ENCODE measurements around the gene NAA40. TPM values are rescaled to one million over a fixed set of nuclear protein-coding genes. Genes with fewer than 3 reads are reported as not detected.

Gene NAA40
- total and polyA plus RNA-seq, 2 experiments from 2014 or later: 10.1 to 24.6 TPM

- Histone ChIP-seq H3K36me3 (ENCODE audit: insufficient read depth) (no peaks in the 10 kb centered on the region), H3K4me2 (peak overlapping the region; percentile 96), H3K4me3 (peak overlapping the region; percentile 76), H2AFZ (peak overlapping the region; percentile 88), H4K20me1 (replicated peaks; ENCODE audit: insufficient read depth) (peaks cover 32% of the 10 kb centered on the region), H3F3A (replicated peaks; ENCODE audit: low read depth) (peaks cover 23% of the 10 kb centered on the region), H3K27me3 (ENCODE audit: insufficient read depth) (no peaks in the 10 kb centered on the region), H3K4me1 (ENCODE audit: insufficient read depth) (peaks cover 8% of the 10 kb centered on the region), H3K9me2 (ENCODE audit: insufficient read depth) (no peaks in the 10 kb centered on the region), H3K79me2 (replicated peaks; ENCODE audit: insufficient read depth) (peaks cover 53% of the 10 kb centered on the region), H3K27ac (ENCODE audit: low read depth) (peak overlapping the region; percentile 50; the same call in 1 of the 2 replicates)
- Mint-ChIP-seq H3K36me3 (ENCODE audit: low read depth) (no peaks in the 10 kb centered on the region; the same call in 2 of the 3 replicates), H3K27ac (peak overlapping the region; percentile 47), H3K4me3 (peak overlapping the region; percentile 81), H3K4me1 (peaks cover 14% of the 10 kb centered on the region), H3K9me3 (no peaks in the 10 kb centered on the region), H3K27me3 (ENCODE audit: insufficient read depth, low read depth, poor library complexity) (peaks cover 17% of the 10 kb centered on the region)
- DNase-seq (ENCODE audit: low spot score) (peak; percentile 62), ATAC-seq (peak; percentile 1; the same call in 1 of the 3 replicates)
- TF ChIP-seq JUNB (IDR thresholded peaks at IDR 0.05; ENCODE audit: unreplicated experiment) (no peak), POLR2AphosphoS5 (IDR thresholded peaks at IDR 0.05; ENCODE audit: low read depth) (no peak)
Measured at GRCh38 chr11:63939397-63939891, 642 bp downstream of the NAA40 start.

GRCh38 chr11:63940786-63941185 is 2.0 kb downstream of the NAA40 start:
- H3K4me3 Mint-ChIP-seq: peak overlapping the region; percentile 81
- Histone ChIP-seq H3K4me2 (no peak overlapping the region), H3K79me2 (replicated peaks; ENCODE audit: insufficient read depth) (peaks cover 54% of the 10 kb centered on the region), H3K27ac (ENCODE audit: low read depth) (no peak overlapping the region), H3K36me3 (ENCODE audit: insufficient read depth) (no peaks in the 10 kb centered on the region), H3F3A (replicated peaks; ENCODE audit: low read depth) (peaks cover 30% of the 10 kb centered on the region), H3K4me3 (no peak overlapping the region), H2AFZ (no peak overlapping the region), H3K27me3 (ENCODE audit: insufficient read depth) (no peaks in the 10 kb centered on the region), H4K20me1 (replicated peaks; ENCODE audit: insufficient read depth) (peaks cover 34% of the 10 kb centered on the region), H3K9me2 (ENCODE audit: insufficient read depth) (no peaks in the 10 kb centered on the region), H3K4me1 (ENCODE audit: insufficient read depth) (peaks cover 8% of the 10 kb centered on the region)
- no peak overlapping the region; the same call in 1 of the 2 replicates for H3K27ac Mint-ChIP-seq
- peaks cover under 1% of the 10 kb centered on the region; the same call in 2 of the 3 replicates for H3K36me3 Mint-ChIP-seq (ENCODE audit: low read depth)
- no peaks in the 10 kb centered on the region for H3K9me3 Mint-ChIP-seq
- DNase-seq (ENCODE audit: low spot score) (no peak), ATAC-seq (no peak)
- peaks cover 11% of the 10 kb centered on the region for H3K4me1 Mint-ChIP-seq
- no peak for TF ChIP-seq POLR2AphosphoS5 (IDR thresholded peaks at IDR 0.05; ENCODE audit: low read depth)
- TF ChIP-seq ZNF331 (CRISPR knock-in tag; IDR thresholded peaks at IDR 0.05; ENCODE audit: low read depth): no peak
- TF ChIP-seq, protein P1, sequence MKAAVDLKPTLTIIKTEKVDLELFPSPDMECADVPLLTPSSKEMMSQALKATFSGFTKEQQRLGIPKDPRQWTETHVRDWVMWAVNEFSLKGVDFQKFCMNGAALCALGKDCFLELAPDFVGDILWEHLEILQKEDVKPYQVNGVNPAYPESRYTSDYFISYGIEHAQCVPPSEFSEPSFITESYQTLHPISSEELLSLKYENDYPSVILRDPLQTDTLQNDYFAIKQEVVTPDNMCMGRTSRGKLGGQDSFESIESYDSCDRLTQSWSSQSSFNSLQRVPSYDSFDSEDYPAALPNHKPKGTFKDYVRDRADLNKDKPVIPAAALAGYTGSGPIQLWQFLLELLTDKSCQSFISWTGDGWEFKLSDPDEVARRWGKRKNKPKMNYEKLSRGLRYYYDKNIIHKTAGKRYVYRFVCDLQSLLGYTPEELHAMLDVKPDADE (IDR thresholded peaks at IDR 0.05): no peak
- TF ChIP-seq ZNF114 (CRISPR knock-in tag; IDR thresholded peaks at IDR 0.05): no peak
- TF ChIP-seq, protein P2, sequence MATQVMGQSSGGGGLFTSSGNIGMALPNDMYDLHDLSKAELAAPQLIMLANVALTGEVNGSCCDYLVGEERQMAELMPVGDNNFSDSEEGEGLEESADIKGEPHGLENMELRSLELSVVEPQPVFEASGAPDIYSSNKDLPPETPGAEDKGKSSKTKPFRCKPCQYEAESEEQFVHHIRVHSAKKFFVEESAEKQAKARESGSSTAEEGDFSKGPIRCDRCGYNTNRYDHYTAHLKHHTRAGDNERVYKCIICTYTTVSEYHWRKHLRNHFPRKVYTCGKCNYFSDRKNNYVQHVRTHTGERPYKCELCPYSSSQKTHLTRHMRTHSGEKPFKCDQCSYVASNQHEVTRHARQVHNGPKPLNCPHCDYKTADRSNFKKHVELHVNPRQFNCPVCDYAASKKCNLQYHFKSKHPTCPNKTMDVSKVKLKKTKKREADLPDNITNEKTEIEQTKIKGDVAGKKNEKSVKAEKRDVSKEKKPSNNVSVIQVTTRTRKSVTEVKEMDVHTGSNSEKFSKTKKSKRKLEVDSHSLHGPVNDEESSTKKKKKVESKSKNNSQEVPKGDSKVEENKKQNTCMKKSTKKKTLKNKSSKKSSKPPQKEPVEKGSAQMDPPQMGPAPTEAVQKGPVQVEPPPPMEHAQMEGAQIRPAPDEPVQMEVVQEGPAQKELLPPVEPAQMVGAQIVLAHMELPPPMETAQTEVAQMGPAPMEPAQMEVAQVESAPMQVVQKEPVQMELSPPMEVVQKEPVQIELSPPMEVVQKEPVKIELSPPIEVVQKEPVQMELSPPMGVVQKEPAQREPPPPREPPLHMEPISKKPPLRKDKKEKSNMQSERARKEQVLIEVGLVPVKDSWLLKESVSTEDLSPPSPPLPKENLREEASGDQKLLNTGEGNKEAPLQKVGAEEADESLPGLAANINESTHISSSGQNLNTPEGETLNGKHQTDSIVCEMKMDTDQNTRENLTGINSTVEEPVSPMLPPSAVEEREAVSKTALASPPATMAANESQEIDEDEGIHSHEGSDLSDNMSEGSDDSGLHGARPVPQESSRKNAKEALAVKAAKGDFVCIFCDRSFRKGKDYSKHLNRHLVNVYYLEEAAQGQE (IDR thresholded peaks at IDR 0.05; ENCODE audit: unreplicated experiment): no peak
- no peak for TF ChIP-seq CREB1 (CRISPR knock-in tag; IDR thresholded peaks at IDR 0.05; ENCODE audit: low read depth)
- TF ChIP-seq, protein P3, sequence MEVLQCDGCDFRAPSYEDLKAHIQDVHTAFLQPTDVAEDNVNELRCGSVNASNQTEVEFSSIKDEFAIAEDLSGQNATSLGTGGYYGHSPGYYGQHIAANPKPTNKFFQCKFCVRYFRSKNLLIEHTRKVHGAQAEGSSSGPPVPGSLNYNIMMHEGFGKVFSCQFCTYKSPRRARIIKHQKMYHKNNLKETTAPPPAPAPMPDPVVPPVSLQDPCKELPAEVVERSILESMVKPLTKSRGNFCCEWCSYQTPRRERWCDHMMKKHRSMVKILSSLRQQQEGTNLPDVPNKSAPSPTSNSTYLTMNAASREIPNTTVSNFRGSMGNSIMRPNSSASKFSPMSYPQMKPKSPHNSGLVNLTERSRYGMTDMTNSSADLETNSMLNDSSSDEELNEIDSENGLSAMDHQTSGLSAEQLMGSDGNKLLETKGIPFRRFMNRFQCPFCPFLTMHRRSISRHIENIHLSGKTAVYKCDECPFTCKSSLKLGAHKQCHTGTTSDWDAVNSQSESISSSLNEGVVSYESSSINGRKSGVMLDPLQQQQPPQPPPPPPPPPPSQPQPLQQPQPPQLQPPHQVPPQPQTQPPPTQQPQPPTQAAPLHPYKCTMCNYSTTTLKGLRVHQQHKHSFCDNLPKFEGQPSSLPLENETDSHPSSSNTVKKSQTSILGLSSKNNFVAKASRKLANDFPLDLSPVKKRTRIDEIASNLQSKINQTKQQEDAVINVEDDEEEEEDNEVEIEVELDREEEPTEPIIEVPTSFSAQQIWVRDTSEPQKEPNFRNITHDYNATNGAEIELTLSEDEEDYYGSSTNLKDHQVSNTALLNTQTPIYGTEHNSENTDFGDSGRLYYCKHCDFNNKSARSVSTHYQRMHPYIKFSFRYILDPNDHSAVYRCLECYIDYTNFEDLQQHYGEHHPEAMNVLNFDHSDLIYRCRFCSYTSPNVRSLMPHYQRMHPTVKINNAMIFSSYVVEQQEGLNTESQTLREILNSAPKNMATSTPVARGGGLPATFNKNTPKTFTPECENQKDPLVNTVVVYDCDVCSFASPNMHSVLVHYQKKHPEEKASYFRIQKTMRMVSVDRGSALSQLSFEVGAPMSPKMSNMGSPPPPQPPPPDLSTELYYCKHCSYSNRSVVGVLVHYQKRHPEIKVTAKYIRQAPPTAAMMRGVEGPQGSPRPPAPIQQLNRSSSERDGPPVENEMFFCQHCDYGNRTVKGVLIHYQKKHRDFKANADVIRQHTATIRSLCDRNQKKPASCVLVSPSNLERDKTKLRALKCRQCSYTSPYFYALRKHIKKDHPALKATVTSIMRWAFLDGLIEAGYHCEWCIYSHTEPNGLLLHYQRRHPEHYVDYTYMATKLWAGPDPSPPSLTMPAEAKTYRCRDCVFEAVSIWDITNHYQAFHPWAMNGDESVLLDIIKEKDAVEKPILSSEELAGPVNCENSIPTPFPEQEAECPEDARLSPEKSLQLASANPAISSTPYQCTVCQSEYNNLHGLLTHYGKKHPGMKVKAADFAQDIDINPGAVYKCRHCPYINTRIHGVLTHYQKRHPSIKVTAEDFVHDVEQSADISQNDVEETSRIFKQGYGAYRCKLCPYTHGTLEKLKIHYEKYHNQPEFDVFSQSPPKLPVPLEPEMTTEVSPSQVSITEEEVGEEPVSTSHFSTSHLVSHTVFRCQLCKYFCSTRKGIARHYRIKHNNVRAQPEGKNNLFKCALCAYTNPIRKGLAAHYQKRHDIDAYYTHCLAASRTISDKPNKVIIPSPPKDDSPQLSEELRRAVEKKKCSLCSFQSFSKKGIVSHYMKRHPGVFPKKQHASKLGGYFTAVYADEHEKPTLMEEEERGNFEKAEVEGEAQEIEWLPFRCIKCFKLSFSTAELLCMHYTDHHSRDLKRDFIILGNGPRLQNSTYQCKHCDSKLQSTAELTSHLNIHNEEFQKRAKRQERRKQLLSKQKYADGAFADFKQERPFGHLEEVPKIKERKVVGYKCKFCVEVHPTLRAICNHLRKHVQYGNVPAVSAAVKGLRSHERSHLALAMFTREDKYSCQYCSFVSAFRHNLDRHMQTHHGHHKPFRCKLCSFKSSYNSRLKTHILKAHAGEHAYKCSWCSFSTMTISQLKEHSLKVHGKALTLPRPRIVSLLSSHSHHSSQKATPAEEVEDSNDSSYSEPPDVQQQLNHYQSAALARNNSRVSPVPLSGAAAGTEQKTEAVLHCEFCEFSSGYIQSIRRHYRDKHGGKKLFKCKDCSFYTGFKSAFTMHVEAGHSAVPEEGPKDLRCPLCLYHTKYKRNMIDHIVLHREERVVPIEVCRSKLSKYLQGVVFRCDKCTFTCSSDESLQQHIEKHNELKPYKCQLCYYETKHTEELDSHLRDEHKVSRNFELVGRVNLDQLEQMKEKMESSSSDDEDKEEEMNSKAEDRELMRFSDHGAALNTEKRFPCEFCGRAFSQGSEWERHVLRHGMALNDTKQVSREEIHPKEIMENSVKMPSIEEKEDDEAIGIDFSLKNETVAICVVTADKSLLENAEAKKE (CRISPR knock-in tag; IDR thresholded peaks at IDR 0.05): no peak
- no peak for TF ChIP-seq NANOG (IDR thresholded peaks at IDR 0.05; ENCODE audit: borderline replicate concordance)
- peaks cover 17% of the 10 kb centered on the region for H3K27me3 Mint-ChIP-seq (ENCODE audit: insufficient read depth, low read depth, poor library complexity)

All from GM23338 (cell line).